H9 (cell line): Measurements from ENCODE around the gene KRTAP5-7. TPM values are rescaled to one million over a fixed set of nuclear protein-coding genes. Genes with fewer than 3 reads are reported as not detected.
"Not testable (repeated sequence)": the region's sequence is repeated elsewhere in the genome, so short reads cannot be mapped to it uniquely, and the experiment has no call there.

Source experiments
- DNase-seq: peaks from one replicate; pipeline ENCODE4 v3.0.0-alpha.2; 2017
- H2AFZ ChIP-seq: one replicate; pipeline ENCODE4 v1.6.1; 2013; ENCODE audit warnings: mild to moderate bottlenecking, low read length, control low read depth, moderate library complexity
- H2AK5ac ChIP-seq: 2 replicates; pipeline ENCODE4 v1.6.1; 2013; ENCODE audit warnings: low read length, control low read depth, mixed read lengths; ENCODE audit not compliant: insufficient read length
- H2BK120ac ChIP-seq: one replicate; pipeline ENCODE4 v1.6.1; 2013; ENCODE audit warnings: low read depth, mild to moderate bottlenecking, low read length, control low read depth, inconsistent platforms; ENCODE audit not compliant: poor library complexity, severe bottlenecking
- H2BK12ac ChIP-seq: 2 replicates; pipeline ENCODE4 v1.6.1; 2013; ENCODE audit warnings: low read length, control low read depth, mixed read lengths, low read depth; ENCODE audit not compliant: insufficient read length
- H2BK15ac ChIP-seq: 2 replicates; pipeline ENCODE4 v1.6.1; 2013; ENCODE audit warnings: low read depth, low read length, control low read depth
- H2BK20ac ChIP-seq: one replicate; pipeline ENCODE4 v1.6.1; 2013; ENCODE audit warnings: low read depth, mild to moderate bottlenecking, low read length, control low read depth, inconsistent platforms; ENCODE audit not compliant: poor library complexity, severe bottlenecking
- H2BK5ac ChIP-seq: 2 replicates; pipeline ENCODE4 v1.6.1; 2013; ENCODE audit warnings: low read length, control low read depth, mixed read lengths; ENCODE audit not compliant: insufficient read length
- H3K14ac ChIP-seq: 2 replicates; pipeline ENCODE4 v1.6.1; 2013; ENCODE audit warnings: low read length, control low read depth; ENCODE audit not compliant: insufficient read depth
- H3K18ac ChIP-seq: 2 replicates; pipeline ENCODE4 v1.6.1; 2013; ENCODE audit warnings: low read depth, mild to moderate bottlenecking, mixed read lengths, low read length, control low read depth; ENCODE audit not compliant: insufficient read length
- H3K23ac ChIP-seq: 2 replicates; pipeline ENCODE4 v1.6.1; 2013; ENCODE audit warnings: low read length, control low read depth, mixed read lengths, low read depth; ENCODE audit not compliant: insufficient read length
- H3K23me2 ChIP-seq: 2 replicates; pipeline ENCODE4 v1.6.1; 2013; ENCODE audit warnings: low read depth, mild to moderate bottlenecking, mixed read lengths, low read length, control low read depth; ENCODE audit not compliant: insufficient read length, poor library complexity, severe bottlenecking
- H3K27ac ChIP-seq: 2 replicates; pipeline ENCODE4 v1.5.1; 2013; ENCODE audit warnings: low read length, control low read depth, mixed read lengths, low read depth; ENCODE audit not compliant: insufficient read length
- H3K27me3 ChIP-seq: 2 replicates; pipeline ENCODE4 v1.6.1; 2013; ENCODE audit warnings: low read length, control low read depth, inconsistent platforms; ENCODE audit not compliant: insufficient read depth
- H3K4ac ChIP-seq: 2 replicates; pipeline ENCODE4 v1.6.1; 2013; ENCODE audit warnings: low read depth, mild to moderate bottlenecking, control low read depth, inconsistent platforms, low read length, moderate library complexity
- H3K4me1 ChIP-seq: 2 replicates; pipeline ENCODE4 v1.6.1; 2013; ENCODE audit warnings: low read length, control low read depth, inconsistent platforms; ENCODE audit not compliant: insufficient read depth
- H3K4me2 ChIP-seq: 2 replicates; pipeline ENCODE4 v1.6.1; 2013; ENCODE audit warnings: low read length, control low read depth, mixed read lengths; ENCODE audit not compliant: insufficient read length, insufficient read depth
- H3K56ac ChIP-seq: 2 replicates; pipeline ENCODE4 v1.6.1; 2013; ENCODE audit warnings: low read depth, mild to moderate bottlenecking, mixed read lengths, low read length, control low read depth; ENCODE audit not compliant: insufficient read length
- H3K79me1 ChIP-seq: 2 replicates; pipeline ENCODE4 v1.6.1; 2013; ENCODE audit warnings: low read depth, mild to moderate bottlenecking, moderate library complexity, low read length, control low read depth, inconsistent platforms; ENCODE audit not compliant: insufficient read depth, poor library complexity, severe bottlenecking
- H3K79me2 ChIP-seq: 2 replicates; pipeline ENCODE4 v1.6.1; 2013; ENCODE audit warnings: low read length, control low read depth, inconsistent platforms; ENCODE audit not compliant: insufficient read depth
- H3K9ac ChIP-seq: 2 replicates; pipeline ENCODE4 v1.6.1; 2013; ENCODE audit warnings: low read length, control low read depth, mixed read lengths; ENCODE audit not compliant: insufficient read length; ENCODE audit errors: extremely low read depth
- H3K9me3 ChIP-seq: one replicate; pipeline ENCODE4 v1.6.1; 2013; ENCODE audit warnings: low read depth, low read length, inconsistent platforms; ENCODE audit not compliant: control insufficient read depth
- H3T11ph ChIP-seq: one replicate; pipeline ENCODE4 v1.6.1; 2013; ENCODE audit warnings: mild to moderate bottlenecking, low read length, control low read depth, inconsistent platforms
- H4K20me1 ChIP-seq: one replicate; pipeline ENCODE4 v1.6.1; 2013; ENCODE audit not compliant: control insufficient read depth, insufficient read length, insufficient read depth
- H4K5ac ChIP-seq: 2 replicates; pipeline ENCODE4 v1.6.1; 2013; ENCODE audit warnings: low read depth, mild to moderate bottlenecking, mixed read lengths, low read length, control low read depth; ENCODE audit not compliant: insufficient read length
- H4K8ac ChIP-seq: replicated peaks from 2 replicates; pipeline ENCODE4 v1.6.1; 2013; ENCODE audit warnings: low read length, control low read depth, mixed read lengths, low read depth; ENCODE audit not compliant: insufficient read length
- H4K91ac ChIP-seq: 2 replicates; pipeline ENCODE4 v1.6.1; 2013; ENCODE audit warnings: low read depth, mild to moderate bottlenecking, moderate library complexity, mixed read lengths, low read length, control low read depth; ENCODE audit not compliant: insufficient read length
- H3K27ac Mint-ChIP-seq, 3 experiments: 2 replicates in 2 of 3; 3 replicates in 1 of 3; pipeline ENCODE4 v1.8.0; 2020 to 2021; ENCODE audit warnings: mixed read lengths in 3 of 3, mild to moderate bottlenecking in 1 of 3, moderate library complexity in 1 of 3
- H3K27me3 Mint-ChIP-seq: 2 replicates; pipeline ENCODE4 v1.8.0; 2021; ENCODE audit warnings: low read depth, mild to moderate bottlenecking, moderate library complexity, mixed read lengths
- H3K36me3 Mint-ChIP-seq, 3 experiments: 2 replicates in 2 of 3; 3 replicates in 1 of 3; pipeline ENCODE4 v1.8.0; 2020 to 2021; ENCODE audit warnings: low read depth in 3 of 3, mixed read lengths in 3 of 3; ENCODE audit not compliant: insufficient read depth in 1 of 3
- H3K4me1 Mint-ChIP-seq, 2 experiments: 2 replicates each; pipeline ENCODE4 v1.8.0; 2020; ENCODE audit warnings: mixed read lengths in 2 of 2
- H3K4me3 Mint-ChIP-seq, 2 experiments: 2 replicates in 1 of 2; 3 replicates in 1 of 2; pipeline ENCODE4 v1.8.0; 2020 to 2021; ENCODE audit warnings: mild to moderate bottlenecking in 2 of 2, mixed read lengths in 2 of 2, moderate library complexity in 1 of 2
- H3K9me3 Mint-ChIP-seq, 2 experiments: 2 replicates in 1 of 2; 3 replicates in 1 of 2; pipeline ENCODE4 v1.8.0; 2020; ENCODE audit warnings: mild to moderate bottlenecking in 2 of 2, mixed read lengths in 2 of 2, moderate library complexity in 1 of 2
- WGBS: extraction: QIAGEN DNeasy Blood & Tissue Kit; methylation state at CpG from one replicate; pipeline ENCODE4 v1.1.7; 2013; ENCODE audit warnings: missing lambda C conversion rate, low lambda C conversion rate, mixed read lengths; ENCODE audit not compliant: insufficient read length; ENCODE audit errors: extremely low coverage; 5-methylcytosine and 5-hydroxymethylcytosine counted together
- total RNA-seq: library from RNA; stranded (reverse); gene quantifications from 2 replicates; pipeline ENCODE4 v1.2.1, GENCODE V29; 2021
- TF ChIP-seq, protein P1 (sequence below): fragments of 200-600 bp; sonication (generic); conservative IDR thresholded peaks from 3 replicates; pipeline ENCODE4 v1.8.0; 2021; ENCODE audit warnings: antibody characterized with exemption, mild to moderate bottlenecking

KRTAP5-7 gene
- total RNA-seq, 1 experiment from 2014 or later = not detected

- DNase-seq = no peak
- Histone ChIP-seq H3K79me2 (no peaks in the 10 kb centered on the region), H3K18ac (no peak overlapping the region), H2BK5ac (no peak overlapping the region), H3K23me2 (no peaks in the 10 kb centered on the region), H3K9me3 (no peaks in the 10 kb centered on the region), H3K14ac (no peak overlapping the region), H2BK15ac (no peak overlapping the region), H3K4ac (no peak overlapping the region), H3K4me1 (no peaks in the 10 kb centered on the region), H4K91ac (no peak overlapping the region), H3K4me2 (no peak overlapping the region), H2AFZ (no peak overlapping the region), H2AK5ac (no peak overlapping the region), H2BK120ac (no peak overlapping the region), H3T11ph (no peak overlapping the region), H3K27me3 (no peaks in the 10 kb centered on the region), H3K56ac (no peak overlapping the region), H4K5ac (no peak overlapping the region), H4K20me1 (no peaks in the 10 kb centered on the region), H2BK12ac (no peak overlapping the region), H3K27ac (no peak overlapping the region), H3K23ac (no peak overlapping the region), H3K79me1 (no peaks in the 10 kb centered on the region), H3K9ac (no peak overlapping the region), H4K8ac (no peak overlapping the region), H2BK20ac (no peak overlapping the region)
- no peaks in the 10 kb centered on the region for H3K36me3 Mint-ChIP-seq
- H3K27ac Mint-ChIP-seq = no peak overlapping the region
- WGBS = no CpG with 5 or more reads among the region's 10 CpGs
- no peaks in the 10 kb centered on the region; a peak in 1 of 5 replicates for H3K9me3 Mint-ChIP-seq
- TF ChIP-seq, protein P1, sequence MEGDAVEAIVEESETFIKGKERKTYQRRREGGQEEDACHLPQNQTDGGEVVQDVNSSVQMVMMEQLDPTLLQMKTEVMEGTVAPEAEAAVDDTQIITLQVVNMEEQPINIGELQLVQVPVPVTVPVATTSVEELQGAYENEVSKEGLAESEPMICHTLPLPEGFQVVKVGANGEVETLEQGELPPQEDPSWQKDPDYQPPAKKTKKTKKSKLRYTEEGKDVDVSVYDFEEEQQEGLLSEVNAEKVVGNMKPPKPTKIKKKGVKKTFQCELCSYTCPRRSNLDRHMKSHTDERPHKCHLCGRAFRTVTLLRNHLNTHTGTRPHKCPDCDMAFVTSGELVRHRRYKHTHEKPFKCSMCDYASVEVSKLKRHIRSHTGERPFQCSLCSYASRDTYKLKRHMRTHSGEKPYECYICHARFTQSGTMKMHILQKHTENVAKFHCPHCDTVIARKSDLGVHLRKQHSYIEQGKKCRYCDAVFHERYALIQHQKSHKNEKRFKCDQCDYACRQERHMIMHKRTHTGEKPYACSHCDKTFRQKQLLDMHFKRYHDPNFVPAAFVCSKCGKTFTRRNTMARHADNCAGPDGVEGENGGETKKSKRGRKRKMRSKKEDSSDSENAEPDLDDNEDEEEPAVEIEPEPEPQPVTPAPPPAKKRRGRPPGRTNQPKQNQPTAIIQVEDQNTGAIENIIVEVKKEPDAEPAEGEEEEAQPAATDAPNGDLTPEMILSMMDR = no peak
- no peak overlapping the region for H3K4me3 Mint-ChIP-seq
- H3K27me3 Mint-ChIP-seq = peaks cover 4% of the 10 kb centered on the region
- no peaks in the 10 kb centered on the region for H3K4me1 Mint-ChIP-seq
These were observed 5.1 kb downstream of the KRTAP5-7 start for GRCh38 chr11:71532036-71532610.

- H3K4me3 Mint-ChIP-seq, H4K5ac ChIP-seq, H3K27ac ChIP-seq, H3K36me3 Mint-ChIP-seq, H4K8ac ChIP-seq, H2BK5ac ChIP-seq, H3K23ac ChIP-seq, H3K4me1 Mint-ChIP-seq, H3K56ac ChIP-seq, H4K20me1 ChIP-seq, DNase-seq, H3T11ph ChIP-seq, H3K9ac ChIP-seq, H3K9me3 Mint-ChIP-seq, H2BK15ac ChIP-seq, H3K14ac ChIP-seq, H3K18ac ChIP-seq, H3K27me3 ChIP-seq, H2BK20ac ChIP-seq, H2BK12ac ChIP-seq, H4K91ac ChIP-seq, H2BK120ac ChIP-seq, H3K79me1 ChIP-seq, H3K27me3 Mint-ChIP-seq, H3K4me2 ChIP-seq, H2AFZ ChIP-seq, H3K79me2 ChIP-seq, H3K4me1 ChIP-seq, H3K23me2 ChIP-seq, H2AK5ac ChIP-seq, H3K4ac ChIP-seq, H3K9me3 ChIP-seq: not testable (repeated sequence)
- no CpG with 5 or more reads among the region's 17 CpGs for WGBS
- H3K27ac Mint-ChIP-seq = peak overlapping the region in 2 of 3 experiments; percentile 32 to 74; a peak in 2 of 7 replicates
These were observed 7.9 kb downstream of the KRTAP5-7 start for GRCh38 chr11:71534711-71535608.
